NCI-H1048 (cell line): ENCODE results near the gene BACH2.
"Not testable (repeated sequence)": the region's sequence is repeated elsewhere in the genome, so short reads cannot be mapped to it uniquely, and the experiment has no call there.

Experiments
- DNase-seq: peaks from one replicate; lab custom pipeline; 2025; lab: John Stamatoyannopoulos, UW

Gene BACH2

GRCh38 chr6:89939144-89939543, 357.5 kb downstream of the BACH2 start:
- no peak for DNase-seq

- DNase-seq = no peak
Observed at GRCh38 chr6:89938014-89938413, 358.6 kb downstream of the BACH2 start.

- DNase-seq = no peak
Observed at GRCh38 chr6:89936177-89936576, 360.5 kb downstream of the BACH2 start.

GRCh38 chr6:89934685-89935366, 361.8 kb downstream of the BACH2 start:
- DNase-seq = no peak

- DNase-seq = no peak
Observed at GRCh38 chr6:89932245-89932802, 364.3 kb downstream of the BACH2 start.

GRCh38 chr6:89930789-89931188, 365.9 kb downstream of the BACH2 start:
- no peak for DNase-seq

- DNase-seq = no peak
Observed at GRCh38 chr6:89928604-89929003, 368.0 kb downstream of the BACH2 start.

- DNase-seq = no peak
Observed at GRCh38 chr6:89927791-89928550, 368.7 kb downstream of the BACH2 start.

- DNase-seq = no peak
Observed at GRCh38 chr6:89927264-89927663, 369.4 kb downstream of the BACH2 start.

- DNase-seq = no peak
Observed at GRCh38 chr6:89925826-89926225, 370.8 kb downstream of the BACH2 start.

- no peak for DNase-seq
Observed at GRCh38 chr6:89924231-89924630, 372.4 kb downstream of the BACH2 start.

GRCh38 chr6:89921691-89922090, 375.0 kb downstream of the BACH2 start:
- DNase-seq = no peak

GRCh38 chr6:89921197-89921596, 375.4 kb downstream of the BACH2 start:
- DNase-seq = no peak

GRCh38 chr6:89917801-89918366, 378.8 kb downstream of the BACH2 start:
- no peak for DNase-seq

GRCh38 chr6:89917216-89917615, 379.4 kb downstream of the BACH2 start:
- DNase-seq = no peak

GRCh38 chr6:89916136-89916920, 380.3 kb downstream of the BACH2 start:
- no peak for DNase-seq

GRCh38 chr6:89910902-89911240, 385.8 kb downstream of the BACH2 start:
- DNase-seq = no peak

GRCh38 chr6:89910001-89910901, 386.4 kb downstream of the BACH2 start:
- DNase-seq = not testable (repeated sequence)

- DNase-seq = no peak
Observed at GRCh38 chr6:89895276-89895874, 401.3 kb downstream of the BACH2 start.

GRCh38 chr6:89894169-89894568, 402.5 kb downstream of the BACH2 start, which contains the start of gene GJA10:
Gene GJA10 (plus strand): TSS chr6:89894469. CDS start chr6:89894469, 0 bp downstream.
- DNase-seq = no peak

- DNase-seq = not testable (repeated sequence)
Observed at GRCh38 chr6:89892577-89892976, 404.1 kb downstream of the BACH2 start.
